ENCODE measurements around the gene YEATS4.
"Not testable (repeated sequence)": the region's sequence is repeated elsewhere in the genome, so short reads cannot be mapped to it uniquely, and the experiment has no call there.

The YEATS4 gene

DNA sequence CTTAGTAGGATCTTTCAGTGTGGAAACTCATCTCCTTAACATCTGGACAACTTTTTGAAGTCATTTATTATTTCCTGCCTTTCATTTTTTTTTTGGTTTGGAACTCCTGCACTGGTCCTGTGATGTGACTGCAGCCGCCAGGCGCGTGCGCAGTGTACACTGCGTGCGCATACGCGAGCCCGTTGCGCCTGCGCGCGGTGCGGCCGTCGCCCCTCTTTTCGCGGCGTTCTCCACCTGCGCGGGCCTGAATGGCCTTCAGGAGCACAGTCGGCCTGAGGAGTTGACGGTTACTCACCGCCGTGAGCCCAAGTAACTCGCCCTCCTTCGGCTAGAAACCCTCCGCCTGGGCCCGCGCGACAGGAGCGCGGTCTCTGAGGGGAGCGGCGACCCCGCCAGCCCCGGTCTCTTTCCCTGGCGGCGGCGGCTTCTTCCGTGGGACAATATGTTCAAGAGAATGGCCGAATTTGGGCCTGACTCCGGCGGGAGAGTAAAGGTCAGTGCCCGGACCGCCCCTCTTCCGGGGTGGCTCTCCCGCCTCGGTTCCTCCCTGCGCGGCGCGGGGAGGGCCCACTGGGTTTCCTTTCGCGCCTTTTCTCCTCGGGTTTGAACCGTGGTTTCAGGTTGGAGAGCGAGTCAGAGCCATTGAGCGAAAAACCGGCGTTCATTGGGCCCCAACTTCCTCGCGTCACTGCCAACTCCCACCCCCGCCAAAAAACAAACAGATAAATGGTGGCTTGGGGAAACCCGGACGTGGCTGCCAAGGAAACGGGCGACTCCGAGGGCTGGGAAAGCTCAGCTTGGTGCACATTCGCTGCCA, at the start of gene YEATS4:
TSS of gene YEATS4 (plus strand) at position 213 of the 817 bp plus-strand sequence. CDS start at position 443, 230 bp downstream.
- Mint-ChIP-seq H3K27ac (peak within 1 kb of the TSS; percentile 75 to 94 (median 93)), H3K27me3 (ENCODE audit: low read depth) (no peaks in the 10 kb centered on the region), H3K4me3 (peak within 1 kb of the TSS; percentile 86 to 96 (median 93)), H3K9me3 (no peaks in the 10 kb centered on the region), H3K4me1 (peaks cover 18% of the 10 kb centered on the region), H3K36me3 (ENCODE audit: low read depth) (peaks cover 11% of the 10 kb centered on the region)
- TF ChIP-seq, protein P1, sequence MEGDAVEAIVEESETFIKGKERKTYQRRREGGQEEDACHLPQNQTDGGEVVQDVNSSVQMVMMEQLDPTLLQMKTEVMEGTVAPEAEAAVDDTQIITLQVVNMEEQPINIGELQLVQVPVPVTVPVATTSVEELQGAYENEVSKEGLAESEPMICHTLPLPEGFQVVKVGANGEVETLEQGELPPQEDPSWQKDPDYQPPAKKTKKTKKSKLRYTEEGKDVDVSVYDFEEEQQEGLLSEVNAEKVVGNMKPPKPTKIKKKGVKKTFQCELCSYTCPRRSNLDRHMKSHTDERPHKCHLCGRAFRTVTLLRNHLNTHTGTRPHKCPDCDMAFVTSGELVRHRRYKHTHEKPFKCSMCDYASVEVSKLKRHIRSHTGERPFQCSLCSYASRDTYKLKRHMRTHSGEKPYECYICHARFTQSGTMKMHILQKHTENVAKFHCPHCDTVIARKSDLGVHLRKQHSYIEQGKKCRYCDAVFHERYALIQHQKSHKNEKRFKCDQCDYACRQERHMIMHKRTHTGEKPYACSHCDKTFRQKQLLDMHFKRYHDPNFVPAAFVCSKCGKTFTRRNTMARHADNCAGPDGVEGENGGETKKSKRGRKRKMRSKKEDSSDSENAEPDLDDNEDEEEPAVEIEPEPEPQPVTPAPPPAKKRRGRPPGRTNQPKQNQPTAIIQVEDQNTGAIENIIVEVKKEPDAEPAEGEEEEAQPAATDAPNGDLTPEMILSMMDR (IDR thresholded peaks at IDR 0.05; ENCODE audit: unreplicated experiment in 3 of 3), result no peak

DNA sequence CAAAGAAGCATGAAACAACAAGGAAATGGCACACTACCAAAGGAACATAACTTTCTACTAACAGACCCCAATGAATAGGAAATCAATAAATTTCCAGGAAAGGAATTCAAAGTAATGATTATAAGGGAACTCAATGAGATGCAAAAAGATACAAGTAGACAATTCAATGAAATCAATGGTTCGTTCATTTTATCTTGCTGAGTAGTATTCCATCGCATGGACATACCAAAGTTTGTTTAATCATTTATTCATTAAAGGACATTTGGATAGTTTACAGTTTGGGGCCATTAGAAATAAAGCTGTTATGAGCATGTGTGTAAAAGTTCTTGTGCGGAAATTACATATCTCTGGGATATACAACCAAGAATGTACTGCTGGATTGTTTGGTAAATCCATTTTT, 46.3 kb upstream of the YEATS4 start:
- H3K4me3 Mint-ChIP-seq, result no peak overlapping the region
- H3K9me3 Mint-ChIP-seq, result peaks cover 28% of the 10 kb centered on the region
- no peaks in the 10 kb centered on the region for H3K36me3 Mint-ChIP-seq (ENCODE audit: low read depth)
- no peaks in the 10 kb centered on the region for H3K27me3 Mint-ChIP-seq (ENCODE audit: low read depth)
- H3K4me1 Mint-ChIP-seq, result no peaks in the 10 kb centered on the region
- no peak overlapping the region for H3K27ac Mint-ChIP-seq
- TF ChIP-seq, protein P1 (IDR thresholded peaks at IDR 0.05; ENCODE audit: unreplicated experiment in 3 of 3), result no peak

DNA sequence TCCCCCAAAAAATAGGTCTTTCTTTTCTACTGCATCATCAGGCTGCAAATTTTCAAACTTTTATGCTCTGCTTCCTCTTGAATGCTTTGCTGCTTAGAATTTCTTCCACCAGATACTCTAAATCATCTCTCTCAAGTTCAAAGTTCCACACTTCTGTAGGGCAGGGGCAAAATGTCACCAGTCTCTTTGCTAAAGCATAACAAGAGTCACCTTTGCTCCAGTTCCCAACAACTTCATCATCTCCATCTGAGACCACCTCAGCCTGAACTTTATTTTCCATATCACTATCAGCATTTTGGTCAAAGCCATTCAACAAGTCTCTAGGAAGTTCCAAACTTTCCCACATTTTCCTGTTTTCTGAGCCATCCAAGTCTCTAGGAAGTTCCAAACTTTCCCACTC, 42.8 kb upstream of the YEATS4 start:
- not testable (repeated sequence) for H3K4me1 Mint-ChIP-seq; H3K27me3 Mint-ChIP-seq (ENCODE audit: low read depth); H3K36me3 Mint-ChIP-seq (ENCODE audit: low read depth); H3K27ac Mint-ChIP-seq; H3K4me3 Mint-ChIP-seq
- H3K9me3 Mint-ChIP-seq, result peaks cover 37% of the 10 kb centered on the region

DNA sequence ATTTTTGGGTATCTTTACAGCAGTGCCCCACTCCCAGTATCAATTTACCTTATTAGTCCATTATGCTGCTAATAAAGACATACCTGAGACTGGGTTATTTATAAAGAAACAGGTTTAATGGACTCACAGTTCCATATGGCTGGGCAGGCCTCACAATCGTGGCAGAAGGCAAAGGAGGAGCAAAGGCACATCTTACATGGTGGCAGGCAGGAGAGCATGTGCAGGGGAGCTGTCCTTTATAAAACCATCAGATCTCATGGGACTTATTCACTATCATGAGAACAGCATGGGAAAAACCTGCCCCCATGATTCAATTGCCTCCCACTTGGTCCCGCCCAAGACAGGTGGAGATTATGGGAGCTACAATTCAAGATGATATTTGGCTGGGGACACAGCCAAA, 42.3 kb upstream of the YEATS4 start:
- not testable (repeated sequence) for H3K27ac Mint-ChIP-seq; H3K4me3 Mint-ChIP-seq; H3K4me1 Mint-ChIP-seq; H3K27me3 Mint-ChIP-seq (ENCODE audit: low read depth); H3K36me3 Mint-ChIP-seq (ENCODE audit: low read depth)
- peaks cover 37% of the 10 kb centered on the region for H3K9me3 Mint-ChIP-seq

DNA sequence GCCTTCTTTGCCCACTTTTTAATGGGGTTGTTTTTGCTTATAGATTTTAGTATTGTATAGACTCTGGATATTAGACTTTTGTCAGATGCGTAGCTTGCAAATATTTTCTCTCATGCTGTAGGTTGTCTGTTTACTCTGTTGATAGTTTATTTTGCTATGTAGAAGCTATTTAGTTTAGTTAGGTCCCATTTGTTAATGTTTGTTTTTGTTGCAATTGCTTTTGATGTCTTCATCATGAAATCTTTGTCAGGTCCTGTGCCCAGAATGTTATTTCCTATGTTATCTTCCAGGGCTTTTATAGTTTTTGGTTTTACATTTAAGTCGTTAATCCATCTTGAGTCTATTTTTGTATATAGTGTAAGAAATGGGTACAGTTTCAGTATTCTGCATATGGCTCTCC, 41.3 kb upstream of the YEATS4 start:
- H3K4me1 Mint-ChIP-seq, result no peaks in the 10 kb centered on the region
- H3K9me3 Mint-ChIP-seq, result peaks cover 34% of the 10 kb centered on the region
- TF ChIP-seq, protein P1 (IDR thresholded peaks at IDR 0.05; ENCODE audit: unreplicated experiment in 3 of 3), result no peak
- no peaks in the 10 kb centered on the region for H3K27me3 Mint-ChIP-seq (ENCODE audit: low read depth)
- H3K36me3 Mint-ChIP-seq (ENCODE audit: low read depth), result no peaks in the 10 kb centered on the region
- no peak overlapping the region for H3K27ac Mint-ChIP-seq
- H3K4me3 Mint-ChIP-seq, result no peak overlapping the region

DNA sequence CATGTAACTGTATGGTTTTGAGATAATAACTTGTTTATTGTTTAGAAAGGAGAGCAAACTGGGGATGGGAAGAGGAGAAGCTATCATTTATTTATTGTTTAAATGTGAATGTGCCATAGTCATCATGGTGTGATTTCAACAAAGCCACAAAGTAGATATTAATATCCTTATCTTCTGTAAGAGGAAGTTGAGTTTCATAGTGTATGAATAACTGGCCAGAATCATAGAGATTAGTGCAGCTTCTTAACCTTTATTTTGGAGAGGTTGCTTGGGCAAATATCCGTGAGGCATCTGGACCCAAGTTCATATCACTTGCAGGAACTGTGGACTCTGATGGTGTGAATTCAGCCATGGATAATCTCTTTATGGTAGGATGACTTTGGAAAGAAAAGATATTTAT, 38.2 kb upstream of the YEATS4 start:
- TF ChIP-seq, protein P1 (IDR thresholded peaks at IDR 0.05; ENCODE audit: unreplicated experiment in 3 of 3), result no peak
- Mint-ChIP-seq H3K27me3 (ENCODE audit: low read depth) (no peaks in the 10 kb centered on the region), H3K4me1 (no peaks in the 10 kb centered on the region), H3K36me3 (ENCODE audit: low read depth) (no peaks in the 10 kb centered on the region), H3K27ac (no peak overlapping the region), H3K4me3 (no peak overlapping the region), H3K9me3 (peaks cover 23% of the 10 kb centered on the region)
